ENCODE measurements around the gene MPP3.
"Not testable (repeated sequence)": the region's sequence is repeated elsewhere in the genome, so short reads cannot be mapped to it uniquely, and the experiment has no call there.

MPP3 gene

DNA sequence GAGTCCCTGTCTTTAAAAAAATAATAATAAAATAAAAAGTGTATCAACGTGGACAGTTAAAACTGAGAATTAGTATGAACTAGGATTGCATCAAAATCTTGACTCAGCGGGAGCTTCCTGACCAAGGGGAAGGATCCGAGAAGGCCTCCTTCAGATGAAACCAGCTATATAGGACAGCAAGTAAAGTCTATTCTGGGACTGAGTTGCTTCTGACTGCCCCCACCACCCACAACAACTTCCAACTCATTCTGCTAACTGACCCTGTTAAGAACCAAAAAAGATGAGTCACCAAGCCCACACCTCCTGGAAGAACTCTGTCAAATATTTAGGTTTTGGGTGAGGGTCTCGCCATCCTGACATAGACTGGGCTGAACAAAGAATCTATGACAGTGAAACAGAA, 24.9 kb downstream of the MPP3 start:
- Histone ChIP-seq H3K36me3 (no peaks in the 10 kb centered on the region), H3K4me1 (ENCODE audit: control insufficient read depth in 1 of 2, insufficient read depth in 1 of 2, low read depth in 1 of 2, low read length in 1 of 2) (no peaks in the 10 kb centered on the region), H3K27ac (no peak overlapping the region), H3K9me3 (no peaks in the 10 kb centered on the region), H3K27me3 (no peaks in the 10 kb centered on the region), H3K4me3 (ENCODE audit: low read depth in 1 of 2, low read length in 1 of 2) (no peak overlapping the region)
- TF ChIP-seq, protein P1, sequence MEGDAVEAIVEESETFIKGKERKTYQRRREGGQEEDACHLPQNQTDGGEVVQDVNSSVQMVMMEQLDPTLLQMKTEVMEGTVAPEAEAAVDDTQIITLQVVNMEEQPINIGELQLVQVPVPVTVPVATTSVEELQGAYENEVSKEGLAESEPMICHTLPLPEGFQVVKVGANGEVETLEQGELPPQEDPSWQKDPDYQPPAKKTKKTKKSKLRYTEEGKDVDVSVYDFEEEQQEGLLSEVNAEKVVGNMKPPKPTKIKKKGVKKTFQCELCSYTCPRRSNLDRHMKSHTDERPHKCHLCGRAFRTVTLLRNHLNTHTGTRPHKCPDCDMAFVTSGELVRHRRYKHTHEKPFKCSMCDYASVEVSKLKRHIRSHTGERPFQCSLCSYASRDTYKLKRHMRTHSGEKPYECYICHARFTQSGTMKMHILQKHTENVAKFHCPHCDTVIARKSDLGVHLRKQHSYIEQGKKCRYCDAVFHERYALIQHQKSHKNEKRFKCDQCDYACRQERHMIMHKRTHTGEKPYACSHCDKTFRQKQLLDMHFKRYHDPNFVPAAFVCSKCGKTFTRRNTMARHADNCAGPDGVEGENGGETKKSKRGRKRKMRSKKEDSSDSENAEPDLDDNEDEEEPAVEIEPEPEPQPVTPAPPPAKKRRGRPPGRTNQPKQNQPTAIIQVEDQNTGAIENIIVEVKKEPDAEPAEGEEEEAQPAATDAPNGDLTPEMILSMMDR (IDR thresholded peaks at IDR 0.05) = no peak

DNA sequence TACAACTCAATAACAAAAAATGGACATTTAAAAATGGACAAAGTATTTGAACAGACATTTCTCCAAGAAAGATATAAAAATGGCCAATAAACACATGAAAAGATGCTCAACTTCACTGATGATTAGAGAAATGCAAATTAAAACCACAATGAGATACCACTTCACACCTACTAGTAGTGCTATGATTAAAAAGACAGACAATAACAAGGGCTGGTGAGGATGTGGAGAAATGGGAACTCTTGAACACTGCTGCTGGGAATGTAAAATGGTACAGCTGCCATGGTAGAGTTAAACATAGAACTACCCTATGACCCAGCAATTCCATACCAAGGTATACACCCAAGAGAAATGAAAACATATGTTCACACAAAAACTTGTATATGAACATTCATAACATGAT, 27.8 kb downstream of the MPP3 start:
- Histone ChIP-seq H3K9me3 (no peaks in the 10 kb centered on the region), H3K27ac (no peak overlapping the region), H3K27me3 (no peaks in the 10 kb centered on the region), H3K4me1 (ENCODE audit: control insufficient read depth in 1 of 2, insufficient read depth in 1 of 2, low read depth in 1 of 2, low read length in 1 of 2) (no peaks in the 10 kb centered on the region), H3K4me3 (ENCODE audit: low read depth in 1 of 2, low read length in 1 of 2) (no peak overlapping the region), H3K36me3 (no peaks in the 10 kb centered on the region)
- TF ChIP-seq, protein P1 (IDR thresholded peaks at IDR 0.05) = no peak

DNA sequence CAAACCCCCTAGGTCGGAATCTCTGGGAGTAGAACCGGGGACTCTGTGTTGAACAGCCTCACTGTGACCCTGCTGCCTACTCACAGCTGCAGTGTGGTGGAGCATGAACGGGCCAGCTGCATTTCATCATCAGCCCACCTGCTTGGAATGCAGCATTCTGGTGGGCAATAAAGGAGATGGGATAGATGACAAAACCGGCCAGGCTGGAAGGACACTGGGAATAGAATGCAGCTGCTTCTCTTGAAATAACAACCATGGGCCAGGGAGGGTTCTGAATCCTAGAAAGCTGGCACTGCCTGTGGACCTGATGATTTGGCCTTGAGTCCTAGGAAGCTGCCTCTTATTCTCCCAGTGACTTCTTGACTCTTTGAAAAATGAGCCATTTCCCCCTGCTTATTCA, 29.2 kb downstream of the MPP3 start:
- Histone ChIP-seq H3K36me3 (no peaks in the 10 kb centered on the region), H3K27me3 (no peaks in the 10 kb centered on the region), H3K27ac (no peak overlapping the region), H3K4me1 (ENCODE audit: control insufficient read depth in 1 of 2, insufficient read depth in 1 of 2, low read depth in 1 of 2, low read length in 1 of 2) (no peaks in the 10 kb centered on the region), H3K9me3 (no peaks in the 10 kb centered on the region), H3K4me3 (ENCODE audit: low read depth in 1 of 2, low read length in 1 of 2) (no peak overlapping the region)
- TF ChIP-seq, protein P1 (IDR thresholded peaks at IDR 0.05) = no peak

DNA sequence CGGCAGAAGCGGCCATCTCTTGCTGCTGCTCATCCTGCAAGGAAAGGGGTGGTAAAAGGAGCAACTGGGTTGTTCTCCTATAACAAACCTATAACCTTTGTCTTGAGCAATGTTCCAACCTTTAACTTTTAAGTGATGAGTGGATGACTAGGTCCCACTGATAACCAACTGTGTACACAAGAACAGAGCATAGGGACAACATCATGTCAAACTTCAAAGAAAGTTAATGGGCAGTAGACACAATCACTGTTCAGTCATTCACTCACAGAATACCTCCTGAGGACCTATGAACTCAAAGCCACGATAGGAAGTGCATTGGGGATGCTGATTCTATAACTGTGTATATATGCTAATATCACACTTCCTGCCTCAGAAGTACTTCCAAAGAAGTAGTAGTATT, 31.1 kb downstream of the MPP3 start:
- TF ChIP-seq, protein P1 (IDR thresholded peaks at IDR 0.05) = no peak
- Histone ChIP-seq H3K27me3 (no peaks in the 10 kb centered on the region), H3K4me1 (ENCODE audit: control insufficient read depth in 1 of 2, insufficient read depth in 1 of 2, low read depth in 1 of 2, low read length in 1 of 2) (no peaks in the 10 kb centered on the region), H3K9me3 (no peaks in the 10 kb centered on the region), H3K27ac (no peak overlapping the region), H3K4me3 (ENCODE audit: low read depth in 1 of 2, low read length in 1 of 2) (no peak overlapping the region), H3K36me3 (no peaks in the 10 kb centered on the region)

DNA sequence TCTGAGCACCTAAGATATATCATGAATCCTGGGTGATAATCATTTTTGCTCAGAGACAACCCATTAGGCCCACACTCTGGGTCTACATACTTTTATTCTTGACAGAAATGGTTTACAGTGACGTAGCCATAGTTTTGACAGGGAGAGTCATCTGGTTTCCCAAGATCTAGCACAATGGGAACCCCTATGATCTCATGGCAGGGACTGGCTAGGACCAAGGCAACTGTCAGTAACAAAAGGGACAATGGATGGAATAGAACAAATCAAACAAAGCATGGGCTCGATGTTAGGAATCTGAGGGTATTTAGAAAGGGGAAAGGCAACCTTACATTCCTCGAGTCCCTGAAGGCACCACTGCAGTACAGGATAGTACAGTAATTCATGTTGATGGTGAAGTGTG, 32.2 kb downstream of the MPP3 start:
- TF ChIP-seq, protein P1 (IDR thresholded peaks at IDR 0.05) = no peak
- no peaks in the 10 kb centered on the region for H3K27me3 ChIP-seq
- no peaks in the 10 kb centered on the region for H3K4me1 ChIP-seq (ENCODE audit: control insufficient read depth in 1 of 2, insufficient read depth in 1 of 2, low read depth in 1 of 2, low read length in 1 of 2)
- no peaks in the 10 kb centered on the region for H3K36me3 ChIP-seq
- no peak overlapping the region for H3K4me3 ChIP-seq (ENCODE audit: low read depth in 1 of 2, low read length in 1 of 2)
- H3K27ac ChIP-seq = no peak overlapping the region
- no peaks in the 10 kb centered on the region for H3K9me3 ChIP-seq

DNA sequence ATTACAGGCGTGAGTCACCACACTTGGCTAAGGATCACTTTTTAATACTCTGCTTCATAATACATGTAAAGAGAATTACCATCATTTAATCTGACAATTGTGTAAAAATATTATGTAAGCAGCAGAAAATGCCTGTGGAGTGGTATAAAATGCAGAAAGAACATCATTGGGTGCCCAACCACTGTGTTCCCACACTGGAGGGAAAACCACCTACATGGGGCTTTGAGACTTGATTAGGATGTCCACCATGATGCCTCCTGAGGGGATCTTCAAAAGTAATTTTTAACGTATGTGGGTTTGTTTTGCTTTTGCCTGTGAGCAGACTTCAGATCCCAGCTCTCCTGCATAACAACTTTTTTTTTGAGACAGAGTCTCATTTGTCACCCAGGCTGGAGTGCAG, 33.9 kb downstream of the MPP3 start:
- Histone ChIP-seq H3K27me3 (no peaks in the 10 kb centered on the region), H3K4me3 (ENCODE audit: low read depth in 1 of 2, low read length in 1 of 2) (no peak overlapping the region), H3K36me3 (no peaks in the 10 kb centered on the region), H3K27ac (no peak overlapping the region), H3K4me1 (ENCODE audit: control insufficient read depth in 1 of 2, insufficient read depth in 1 of 2, low read depth in 1 of 2, low read length in 1 of 2) (no peaks in the 10 kb centered on the region), H3K9me3 (no peaks in the 10 kb centered on the region)
- TF ChIP-seq, protein P1 (IDR thresholded peaks at IDR 0.05) = no peak

DNA sequence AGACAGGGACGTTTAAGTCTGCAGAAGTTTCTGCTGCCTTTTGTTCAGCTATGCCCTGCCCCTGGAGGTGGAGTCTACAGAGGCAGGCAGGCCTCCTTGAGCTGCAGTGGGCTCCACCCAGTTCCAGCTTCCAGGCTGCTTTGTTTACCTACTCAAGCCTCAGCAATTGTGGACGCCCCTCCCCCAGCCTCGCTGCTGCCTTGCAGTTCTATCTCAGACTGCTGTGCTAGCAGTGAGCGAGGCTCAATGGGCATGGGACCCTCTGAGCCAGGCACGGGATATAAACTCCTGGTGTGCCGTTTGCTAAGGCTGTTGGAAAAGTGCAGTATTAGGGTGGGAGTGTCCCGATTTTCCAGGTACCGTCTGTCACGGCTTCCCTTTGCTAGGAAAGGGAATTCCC, 34.9 kb downstream of the MPP3 start:
- H3K27ac ChIP-seq; H3K4me3 ChIP-seq (ENCODE audit: low read depth in 1 of 2, low read length in 1 of 2); H3K36me3 ChIP-seq; H3K27me3 ChIP-seq; H3K4me1 ChIP-seq (ENCODE audit: control insufficient read depth in 1 of 2, insufficient read depth in 1 of 2, low read depth in 1 of 2, low read length in 1 of 2); H3K9me3 ChIP-seq: not testable (repeated sequence)

DNA sequence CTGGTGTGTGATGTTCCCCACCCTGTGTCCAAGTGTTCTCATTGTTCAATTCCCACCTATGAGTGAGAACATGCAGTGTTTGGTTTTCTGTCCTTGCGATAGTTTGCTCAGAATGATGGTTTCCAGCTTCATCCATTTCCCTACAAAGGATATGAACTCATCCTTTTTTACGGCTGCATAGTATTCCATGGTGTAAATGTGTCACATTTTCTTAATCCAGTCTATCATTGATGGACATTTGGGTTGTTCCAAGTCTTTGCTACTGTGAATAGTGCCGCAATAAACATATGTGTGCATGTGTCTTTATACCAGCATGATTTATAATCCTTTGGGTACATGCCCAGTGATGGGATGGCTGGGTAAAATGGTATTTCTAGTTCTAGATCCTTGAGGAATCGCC, 40.3 kb downstream of the MPP3 start:
- not testable (repeated sequence) for H3K9me3 ChIP-seq; H3K4me3 ChIP-seq (ENCODE audit: low read depth in 1 of 2, low read length in 1 of 2); H3K27me3 ChIP-seq; H3K27ac ChIP-seq; H3K36me3 ChIP-seq; H3K4me1 ChIP-seq (ENCODE audit: control insufficient read depth in 1 of 2, insufficient read depth in 1 of 2, low read depth in 1 of 2, low read length in 1 of 2)
